ENCODE measurements around the gene PTGIS. TPM values are rescaled to one million over a fixed set of nuclear protein-coding genes. Genes with fewer than 3 reads are reported as not detected.

The PTGIS gene
- total RNA-seq, 1 donor from 2014 or later = 37.6 TPM

DNA sequence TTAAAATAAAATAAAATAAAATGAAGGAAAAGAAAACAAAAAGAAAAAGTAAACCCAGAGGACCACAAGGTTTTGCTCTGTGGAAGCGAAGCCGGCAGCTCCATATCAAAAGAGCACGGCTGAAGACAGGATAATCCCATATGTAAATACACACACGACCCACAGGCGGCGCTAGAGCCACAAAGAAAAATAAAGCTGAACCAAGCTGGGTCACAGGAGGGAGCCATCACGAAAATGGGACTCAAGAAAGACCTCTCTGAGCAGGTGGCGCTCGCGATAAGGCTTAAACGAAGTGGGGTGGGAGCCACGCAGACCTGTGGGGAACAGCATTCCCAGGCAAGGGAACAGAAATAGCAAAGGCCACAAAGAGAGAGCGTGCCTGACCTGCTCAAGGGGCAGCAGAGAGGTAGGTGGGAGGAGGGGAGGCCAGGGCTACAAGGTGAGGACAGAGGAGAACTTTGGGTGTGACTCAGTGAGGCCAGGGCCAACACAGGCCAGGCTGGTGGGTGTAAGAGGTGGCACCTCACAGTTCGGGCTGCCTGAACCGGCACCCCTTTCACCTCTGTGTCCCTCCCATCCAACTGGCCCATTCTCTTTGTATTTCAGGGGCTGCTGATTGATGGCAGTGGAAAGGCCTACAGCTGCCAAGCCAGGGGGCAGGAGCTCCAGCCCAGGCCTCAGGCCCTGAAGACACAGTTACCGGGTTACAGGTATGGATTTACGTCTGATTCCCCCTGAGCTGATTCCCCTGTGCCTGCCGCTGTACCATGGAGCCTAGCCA is 26.0 kb downstream of the PTGIS start:
- intact Hi-C loops (cut with DNase I) = loop anchor here (2.0 to 5.0 kb wide), 2 partner anchors 67 to 385 kb away; no protein-coding TSS in a partner anchor
- DNase-seq (ENCODE audit: low spot score) = peak; percentile 84

DNA sequence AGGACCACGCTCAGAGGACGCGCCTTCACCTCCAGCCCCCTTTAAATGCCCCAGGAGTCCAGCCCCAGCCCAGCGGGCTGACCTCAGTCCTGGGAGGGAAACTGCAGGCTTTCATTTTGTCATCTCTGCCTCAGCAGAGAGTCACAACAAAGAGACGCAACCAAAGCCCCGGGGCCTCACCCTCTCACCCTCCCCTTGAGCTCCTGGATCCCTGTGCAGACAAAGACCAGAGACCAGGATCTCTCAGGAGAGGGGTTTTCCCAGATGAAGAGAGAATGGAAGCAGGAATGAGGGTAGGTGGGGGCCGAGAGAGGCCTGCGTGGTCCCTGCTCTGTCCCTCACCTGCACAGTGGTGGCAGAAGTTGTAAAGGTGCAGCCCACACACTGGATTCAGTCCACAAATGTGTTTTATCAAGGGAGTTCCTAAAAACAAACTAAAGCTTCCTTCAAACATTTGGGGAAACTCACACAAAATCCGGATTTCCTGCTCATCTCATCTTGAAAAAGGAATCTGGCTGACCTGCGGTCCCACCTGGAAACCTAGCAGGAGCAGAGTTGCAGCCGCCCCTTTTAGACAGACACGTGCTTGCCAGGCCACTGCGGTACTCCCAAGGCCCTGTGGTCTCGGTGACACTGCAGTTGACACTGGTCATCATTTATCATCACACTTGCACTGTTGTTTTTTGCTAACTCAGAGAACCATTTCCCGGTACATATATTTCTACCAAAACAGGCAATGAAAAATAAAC is 27.1 kb downstream of the PTGIS start:
- intact Hi-C loops (cut with DNase I) = loop anchor here (5.0 kb wide), 1 partner anchor 386 kb away; no protein-coding TSS in a partner anchor

DNA sequence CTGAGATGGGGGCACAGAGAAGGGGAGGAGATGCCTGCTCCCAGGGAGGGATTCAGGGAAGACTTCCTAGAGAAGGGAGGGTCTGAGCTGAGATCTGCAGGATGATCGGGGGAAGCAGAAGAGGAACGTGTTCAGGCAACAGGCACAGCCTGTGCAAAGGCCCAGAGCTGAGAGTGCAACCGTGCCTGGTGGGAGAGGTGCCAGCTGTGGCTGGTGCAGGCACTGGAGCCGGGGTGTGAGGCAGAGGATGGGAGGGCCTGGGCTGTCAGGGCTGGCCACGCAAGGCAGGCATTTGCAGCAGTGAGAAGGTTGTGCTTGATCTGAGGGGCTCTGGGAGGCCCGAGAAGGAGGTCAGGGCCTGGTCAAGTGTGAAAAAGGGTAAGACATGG is 27.7 kb downstream of the PTGIS start:
- DNase-seq (ENCODE audit: low spot score) = no peak
- intact Hi-C loops (cut with DNase I) = loop anchor here (5.0 kb wide), 1 partner anchor 387 kb away; no protein-coding TSS in a partner anchor

More for the DNA sequence above, 27.1 kb downstream of the PTGIS start:
- DNase-seq (ENCODE audit: low spot score) = no peak

DNA sequence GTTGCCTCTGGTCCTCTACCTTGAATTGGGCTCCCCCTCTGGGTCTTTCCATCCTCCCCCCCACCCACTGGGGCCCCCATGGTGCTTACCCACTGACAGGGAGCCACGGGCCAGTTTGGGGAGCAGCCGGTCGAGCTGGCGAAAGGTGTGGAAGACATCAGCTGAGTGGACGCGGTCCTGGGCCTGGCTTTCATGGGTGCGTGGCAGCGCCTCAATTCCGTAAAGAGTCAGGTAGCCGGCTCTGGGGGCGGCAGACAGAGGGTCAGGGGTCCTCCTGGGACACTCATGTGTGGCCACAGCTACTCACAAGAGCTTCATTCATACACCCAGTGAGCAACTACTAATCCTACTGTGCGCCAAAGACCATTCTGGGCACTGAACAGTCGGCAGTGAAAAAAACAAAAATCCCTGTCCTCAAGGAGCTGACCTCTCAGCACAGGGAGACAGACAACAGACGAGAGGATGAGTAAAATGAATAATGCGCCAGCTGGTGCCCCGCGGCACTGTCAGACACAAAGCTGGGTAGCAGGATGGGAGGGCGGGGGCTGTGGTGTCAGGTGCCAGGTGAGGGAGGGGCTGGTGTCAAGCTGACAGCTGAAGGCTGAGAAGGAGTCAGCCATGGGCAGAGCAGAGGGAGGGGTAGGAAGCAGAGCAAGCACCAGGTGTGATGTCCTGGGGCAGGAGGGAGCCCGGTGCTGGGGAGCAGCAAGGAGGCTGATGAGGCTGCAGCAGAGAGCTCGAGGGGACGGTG is 28.3 kb downstream of the PTGIS start:
- no peak for DNase-seq (ENCODE audit: low spot score)
- intact Hi-C loops (cut with DNase I) = loop anchor here (5.0 kb wide), 1 partner anchor 388 kb away; no protein-coding TSS in a partner anchor

DNA sequence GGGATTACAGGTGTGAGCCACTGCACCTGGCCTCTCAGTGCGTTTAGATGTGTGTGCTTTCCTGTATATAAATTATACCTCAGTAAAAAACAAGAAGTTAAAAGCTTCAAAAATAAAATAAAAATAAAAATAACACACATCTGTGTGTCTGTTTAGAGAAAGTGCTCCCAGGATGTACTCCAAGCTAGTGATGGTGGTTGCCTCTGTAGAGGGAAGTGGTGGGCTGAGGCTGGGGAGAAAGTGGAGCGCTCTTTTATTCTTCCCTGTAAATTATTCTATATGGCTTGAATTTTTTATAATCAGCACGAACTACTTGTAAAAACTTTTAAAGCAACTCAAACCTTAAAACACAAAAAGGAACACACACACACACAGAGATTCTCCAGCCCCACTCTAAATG is 29.0 kb downstream of the PTGIS start:
- DNase-seq (ENCODE audit: low spot score) = no peak
- intact Hi-C loops (cut with DNase I) = no loop called here

DNA sequence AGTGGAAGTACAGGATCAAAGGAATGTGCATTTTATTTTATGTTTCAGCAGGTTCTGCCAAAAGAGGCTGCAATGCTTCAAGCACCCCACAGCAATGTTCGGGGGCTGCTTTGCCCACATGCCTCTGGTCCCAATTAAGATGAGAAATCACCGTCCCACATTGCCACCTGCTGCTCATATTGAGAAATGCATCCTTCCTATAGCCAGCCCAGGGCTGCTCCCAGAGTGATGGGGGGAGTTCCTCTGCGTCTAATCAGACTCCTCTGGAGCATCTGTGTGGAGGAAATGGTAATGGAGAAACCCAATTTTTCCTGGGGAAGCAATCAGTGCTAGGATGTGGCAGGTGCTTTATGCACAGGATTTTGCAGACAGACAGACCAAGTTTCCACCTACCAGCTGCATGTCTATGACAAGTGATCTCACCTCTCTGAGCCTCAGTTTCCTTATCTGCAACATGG is 33.7 kb downstream of the PTGIS start:
- no peak for DNase-seq (ENCODE audit: low spot score)
- intact Hi-C loops (cut with DNase I) = loop anchor here (1.0 kb wide), 1 partner anchor 200 kb away; no protein-coding TSS in a partner anchor

DNA sequence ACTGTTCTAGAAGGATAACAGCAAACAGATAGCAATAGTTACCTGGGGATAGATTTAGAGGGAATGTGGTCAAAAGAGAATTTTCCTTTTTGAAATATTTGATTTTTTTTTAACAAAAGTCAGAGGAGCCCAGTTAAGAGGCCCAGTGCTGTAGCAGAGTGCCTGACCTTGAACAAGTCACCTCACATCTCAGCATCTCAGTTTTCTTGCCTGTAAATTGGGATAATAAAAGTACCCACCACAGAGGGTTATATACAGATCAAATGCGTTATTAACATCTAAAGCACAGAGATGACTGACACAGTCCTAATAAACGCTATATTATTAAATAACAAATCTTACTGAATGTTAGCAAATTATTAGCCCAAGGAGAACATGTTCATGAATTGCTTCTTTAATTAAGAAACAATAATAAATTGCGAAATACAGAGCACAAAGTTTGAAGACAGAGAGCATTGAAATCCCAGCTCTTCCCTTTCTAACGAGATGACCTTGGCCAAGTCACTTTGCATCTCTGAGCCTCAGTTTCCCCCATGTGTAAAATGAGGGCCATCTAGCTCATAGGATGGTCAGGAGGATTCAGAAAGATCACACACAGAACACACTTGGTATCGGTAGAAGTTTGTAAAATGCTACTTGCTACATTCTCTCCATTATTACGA is 35.5 kb downstream of the PTGIS start:
- intact Hi-C loops (cut with DNase I) = no loop called here
- DNase-seq (ENCODE audit: low spot score) = no peak

DNA sequence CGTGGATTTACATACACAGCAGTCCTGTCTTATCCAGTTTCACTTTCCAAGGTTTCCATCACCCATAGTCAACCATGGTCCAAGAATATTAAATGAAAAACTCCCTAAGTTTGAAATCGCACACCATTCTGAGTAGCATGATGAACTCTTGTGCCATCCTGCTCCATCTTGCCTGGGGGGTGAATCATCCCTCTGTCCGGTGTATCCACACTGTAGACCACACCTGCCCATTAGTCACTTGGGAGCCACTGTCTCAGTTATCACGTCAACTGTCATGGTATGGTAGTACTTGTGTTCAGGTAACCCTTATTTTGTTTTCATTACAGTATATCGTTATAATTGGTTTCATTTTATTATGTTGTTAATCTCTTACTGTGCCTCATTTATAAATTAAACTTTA is 38.5 kb downstream of the PTGIS start:
- DNase-seq (ENCODE audit: low spot score) = no peak
- intact Hi-C loops (cut with DNase I) = no loop called here

DNA sequence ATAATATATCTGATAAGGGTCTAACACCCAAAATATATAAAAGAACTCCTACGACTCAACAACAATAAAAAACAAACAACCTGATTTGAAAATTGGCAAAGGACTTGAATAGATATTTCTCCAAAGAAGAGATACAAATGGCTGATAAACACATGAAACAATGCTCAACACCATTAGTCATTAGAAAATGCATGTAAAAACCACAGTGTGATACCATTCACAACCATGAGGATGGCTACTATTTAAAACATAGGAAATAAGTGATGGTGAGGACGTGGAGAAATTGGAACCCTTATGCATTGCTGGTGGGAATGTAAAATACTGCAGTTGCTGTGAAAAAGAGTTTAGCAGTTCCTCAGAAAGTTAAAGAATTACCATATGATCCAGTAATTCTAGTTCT is 41.4 kb downstream of the PTGIS start:
- intact Hi-C loops (cut with DNase I) = no loop called here
- DNase-seq (ENCODE audit: low spot score) = no peak

DNA sequence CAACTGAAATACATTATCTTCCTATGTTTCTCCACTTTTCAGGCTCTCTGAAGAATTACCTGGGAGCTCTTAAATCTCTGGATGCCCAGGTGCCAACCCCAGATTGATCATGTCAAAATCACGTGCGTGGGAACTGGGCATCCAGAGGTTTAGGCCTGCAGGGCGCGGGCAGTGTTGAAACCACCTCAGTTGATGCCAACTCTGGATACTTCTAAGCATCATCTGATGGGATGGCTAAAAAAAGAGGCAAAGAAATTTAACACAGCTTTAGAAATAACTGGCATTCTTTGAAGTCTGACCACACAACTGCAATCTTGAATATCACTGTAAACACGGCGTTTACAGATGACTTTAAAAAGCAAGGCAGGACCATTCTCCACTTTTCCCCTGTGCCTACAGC is 41.9 kb downstream of the PTGIS start:
- no peak for DNase-seq (ENCODE audit: low spot score)
- intact Hi-C loops (cut with DNase I) = no loop called here

DNA sequence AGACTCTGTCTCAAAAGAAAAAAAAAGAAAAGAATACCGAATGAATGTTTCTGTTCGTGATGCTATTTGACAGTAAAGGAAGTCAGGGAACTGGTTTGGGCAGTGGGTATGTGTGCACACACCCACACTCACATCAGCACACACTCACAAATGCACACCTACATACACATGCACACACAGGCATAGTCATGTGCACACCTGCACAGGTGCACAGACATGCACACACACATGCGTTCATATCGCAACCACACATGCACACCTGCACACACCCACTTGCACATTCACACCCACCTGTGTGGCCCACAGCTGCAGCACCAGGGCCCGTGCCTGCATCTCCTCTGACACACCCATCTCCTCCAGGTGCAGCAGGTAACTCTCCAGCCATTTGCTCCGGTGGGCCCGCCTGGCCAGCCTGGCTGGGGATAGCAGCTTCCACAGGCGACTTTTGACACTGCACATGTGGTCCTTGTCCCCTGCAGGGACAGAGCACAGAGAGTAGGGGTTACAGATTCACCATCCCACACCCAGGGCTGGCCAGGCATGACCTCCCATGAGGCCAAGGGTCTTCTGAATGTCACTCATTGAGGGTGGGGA is 44.1 kb downstream of the PTGIS start:
- intact Hi-C loops (cut with DNase I) = no loop called here
- DNase-seq (ENCODE audit: low spot score) = no peak

DNA sequence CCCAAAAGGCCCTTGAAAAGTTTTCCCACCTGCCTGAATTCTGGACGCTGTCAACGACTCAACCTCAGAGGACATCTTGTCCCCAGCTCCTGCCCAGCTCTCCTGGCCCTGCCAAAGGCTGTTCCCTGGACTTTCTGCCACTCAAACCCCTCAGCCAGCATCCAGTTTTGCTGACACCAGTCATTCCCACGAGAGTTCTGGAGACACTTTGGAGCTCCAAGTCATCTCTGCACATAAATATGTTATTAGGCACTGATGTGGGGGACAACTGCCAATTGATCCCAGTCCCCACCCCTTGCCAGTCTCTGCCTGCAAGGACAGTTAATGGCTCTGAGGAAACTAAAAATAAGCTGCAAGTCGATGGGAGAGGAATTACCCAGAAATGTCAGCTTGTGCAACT is 46.6 kb downstream of the PTGIS start:
- DNase-seq (ENCODE audit: low spot score) = no peak
- intact Hi-C loops (cut with DNase I) = no loop called here

DNA sequence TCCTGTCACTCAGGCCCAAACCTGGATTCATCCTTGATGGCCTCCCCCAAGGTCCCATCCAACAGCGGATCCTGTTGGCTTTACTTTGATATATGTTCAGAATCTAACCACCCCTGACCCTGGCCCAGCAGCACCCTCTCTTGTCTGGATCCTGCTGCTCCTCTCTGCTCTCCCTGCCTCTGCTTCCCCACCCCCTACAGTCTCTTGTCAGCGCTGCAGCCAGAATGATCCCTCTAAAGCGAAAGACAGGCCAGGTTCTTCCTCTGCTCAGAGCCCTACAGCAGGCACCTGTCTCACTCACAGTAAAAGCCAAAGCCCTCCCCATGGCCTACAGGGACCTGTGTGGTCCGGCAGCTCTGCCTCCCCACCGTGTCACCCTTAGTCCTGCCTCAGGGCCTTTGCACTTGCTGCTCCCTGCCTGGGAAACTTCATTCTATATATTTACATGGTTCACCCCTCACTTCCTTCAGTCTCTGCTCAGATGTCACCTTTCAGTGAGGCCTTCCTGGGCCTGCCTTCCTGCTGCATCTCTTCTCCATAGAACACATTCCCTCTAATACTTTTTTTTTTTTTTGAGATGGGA is 48.1 kb downstream of the PTGIS start:
- intact Hi-C loops (cut with DNase I) = no loop called here
- DNase-seq (ENCODE audit: low spot score) = no peak

DNA sequence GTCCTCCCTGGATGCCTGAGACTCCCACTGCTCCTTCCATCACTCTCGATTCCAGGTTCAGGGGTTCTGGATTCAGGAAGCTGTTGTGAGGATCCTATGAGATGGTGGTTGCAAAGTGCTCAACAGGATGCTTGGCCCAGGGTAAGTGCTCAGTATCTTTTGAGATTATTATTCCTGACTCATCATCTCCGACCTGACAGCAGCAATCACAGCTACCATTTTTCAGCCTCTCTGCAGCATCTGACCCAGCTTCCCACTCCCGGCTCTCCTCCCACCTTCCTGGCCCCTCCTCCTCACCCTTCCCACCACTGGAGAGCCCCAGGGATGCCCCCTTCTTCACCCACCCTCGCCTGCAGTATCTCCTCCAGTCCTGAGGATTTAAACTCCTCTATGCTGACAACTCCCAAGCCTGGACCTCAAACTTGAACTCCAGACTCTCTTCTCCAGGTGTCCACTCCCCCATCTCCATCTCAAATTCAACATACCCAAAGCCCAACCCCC is 48.7 kb downstream of the PTGIS start:
- no peak for DNase-seq (ENCODE audit: low spot score)
- intact Hi-C loops (cut with DNase I) = no loop called here

DNA sequence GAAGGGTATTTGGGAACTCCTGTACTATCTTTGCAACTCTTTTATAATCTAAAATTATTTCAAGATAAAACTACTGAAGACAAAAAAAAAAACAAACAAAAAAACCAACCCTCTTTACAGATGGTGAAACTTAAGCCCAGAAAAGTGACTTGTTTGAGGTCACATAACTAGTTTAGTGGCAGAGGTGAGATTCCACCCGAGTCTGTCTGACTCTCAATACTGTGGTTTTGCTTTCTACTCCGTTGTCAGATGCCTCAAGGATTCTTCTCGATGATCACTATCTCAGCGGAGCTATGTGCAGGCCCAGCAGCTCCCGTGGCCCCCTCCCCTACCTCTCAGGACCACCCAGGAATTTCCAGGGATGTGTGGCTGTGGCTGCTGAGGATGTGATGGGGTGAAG is 49.4 kb downstream of the PTGIS start:
- no peak for DNase-seq (ENCODE audit: low spot score)
- intact Hi-C loops (cut with DNase I) = no loop called here

DNA sequence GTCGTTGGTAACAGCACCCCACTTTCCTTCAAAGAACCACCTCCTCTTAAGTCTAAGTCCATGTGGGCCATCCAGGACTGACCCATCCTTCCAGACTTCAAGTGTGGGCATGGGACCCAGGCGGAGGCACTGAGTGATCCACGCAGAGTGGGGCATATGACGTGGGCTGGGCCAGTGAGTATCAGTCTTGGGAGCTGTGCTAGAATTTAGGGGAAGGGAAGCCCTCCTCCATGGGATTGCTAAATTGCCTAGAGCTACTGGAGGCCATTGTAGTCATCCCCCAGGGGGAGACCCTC is 50.2 kb downstream of the PTGIS start:
- no peak for DNase-seq (ENCODE audit: low spot score)
- intact Hi-C loops (cut with DNase I) = no loop called here

DNA sequence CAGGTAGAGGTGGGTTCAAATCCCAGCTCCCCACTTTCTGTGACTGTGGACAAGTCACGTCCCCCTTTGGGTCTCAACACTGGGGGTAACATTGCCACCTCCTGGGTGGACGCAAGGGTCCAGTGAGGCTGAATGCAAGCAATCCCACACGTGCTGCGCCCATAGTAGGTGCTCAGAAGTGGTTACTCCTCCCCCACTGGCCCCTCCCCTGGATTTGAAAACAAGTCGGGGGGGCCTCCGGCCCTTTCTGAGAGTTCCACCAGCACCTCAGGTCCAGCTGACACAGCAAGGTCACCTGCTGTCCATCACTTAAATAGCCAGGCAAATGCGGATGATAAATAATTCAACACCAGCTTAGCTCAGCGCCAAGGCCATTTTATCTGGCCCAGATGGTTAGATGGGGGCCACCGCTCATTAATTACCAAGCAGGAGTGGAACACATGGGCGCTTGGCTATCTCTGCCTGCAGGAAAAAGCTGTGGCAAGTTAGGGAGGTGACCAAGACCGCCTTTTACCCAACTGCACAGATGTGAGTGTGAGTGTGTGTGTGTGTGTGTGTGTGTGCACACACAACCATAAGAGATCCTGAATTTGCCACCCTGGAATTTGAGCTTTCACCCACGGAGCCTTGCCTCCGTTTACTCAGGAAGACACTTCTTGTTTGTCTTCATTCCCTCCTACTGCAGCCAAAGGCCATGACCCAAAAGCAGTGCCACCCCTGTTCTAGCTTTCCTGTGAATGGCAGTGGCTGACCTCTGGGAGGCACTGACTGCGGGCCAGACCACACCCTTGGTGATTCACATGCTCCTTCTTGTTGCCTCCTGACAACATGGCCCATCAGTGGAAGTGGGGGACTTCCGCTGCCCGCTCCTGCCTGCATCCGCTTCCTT is 50.8 kb downstream of the PTGIS start:
- DNase-seq (ENCODE audit: low spot score) = no peak
- intact Hi-C loops (cut with DNase I) = no loop called here

DNA sequence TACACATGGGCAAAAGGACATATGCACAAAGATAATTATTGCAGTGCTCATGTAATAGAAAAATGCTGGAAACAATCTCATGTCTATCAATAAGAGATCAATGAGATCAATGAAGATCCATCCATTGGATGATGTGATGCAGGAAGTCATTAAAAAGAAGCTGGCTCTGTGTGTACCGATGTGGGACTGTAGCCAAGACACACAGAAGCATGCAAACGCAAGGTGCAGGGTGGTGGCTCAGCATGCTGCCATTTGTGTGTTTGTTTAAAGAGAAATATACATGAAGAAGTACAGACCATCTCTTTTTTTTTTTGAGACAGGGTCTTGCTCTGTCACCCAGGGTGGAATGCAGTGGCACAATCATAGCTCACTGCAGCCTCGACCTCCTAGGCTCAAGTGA is 52.4 kb downstream of the PTGIS start:
- intact Hi-C loops (cut with DNase I) = no loop called here
- DNase-seq (ENCODE audit: low spot score) = no peak

Measured in cardiac septum (tissue), 1 donor.